Liver (tissue), 9 donors: ENCODE data around the gene TWF2. TPM values are rescaled to one million over a fixed set of nuclear protein-coding genes. Genes with fewer than 3 reads are reported as not detected.
A peak's percentile ranks its signal among the peaks of the same experiment; 100 is the strongest.

Source experiments
- DNase-seq: peaks from one replicate; pipeline ENCODE4 v3.0.0-alpha.2; 2017; ENCODE audit warnings: low spot score
- H3K27ac ChIP-seq, 2 donors: one replicate each; pipeline ENCODE4 v1.7.0; 2013; ENCODE audit warnings: inconsistent platforms in 2 of 2, low read length in 2 of 2, control low read depth in 1 of 2, low read depth in 1 of 2, mild to moderate bottlenecking in 1 of 2
- H3K27me3 ChIP-seq, 4 donors: one replicate each; pipeline versions ENCODE4 v1.6.1 to v1.7.0; 2013; ENCODE audit warnings: low read length in 3 of 4, inconsistent platforms in 1 of 4, mild to moderate bottlenecking in 1 of 4, moderate library complexity in 1 of 4; ENCODE audit not compliant: control insufficient read depth in 4 of 4, insufficient read depth in 4 of 4
- H3K36me3 ChIP-seq, 4 donors: one replicate each; pipeline versions ENCODE4 v1.6.1 to v1.7.0; 2013; ENCODE audit warnings: low read length in 3 of 4, mild to moderate bottlenecking in 3 of 4, low read depth in 1 of 4, moderate library complexity in 1 of 4; ENCODE audit not compliant: control insufficient read depth in 4 of 4, insufficient read depth in 3 of 4
- H3K4me1 ChIP-seq, 4 donors: one replicate each; pipeline versions ENCODE4 v1.6.1 to v1.7.0; 2013; ENCODE audit warnings: low read length in 3 of 4, mild to moderate bottlenecking in 3 of 4, moderate library complexity in 1 of 4; ENCODE audit not compliant: control insufficient read depth in 4 of 4, insufficient read depth in 4 of 4
- H3K4me3 ChIP-seq, 3 donors: one replicate each; pipeline versions ENCODE4 v1.6.1 to v1.7.0; 2013; ENCODE audit warnings: low read length in 3 of 3, control low read depth in 1 of 3, low read depth in 1 of 3, mild to moderate bottlenecking in 1 of 3
- H3K9ac ChIP-seq, 2 donors: one replicate each; pipeline ENCODE4 v1.7.0; 2013; ENCODE audit warnings: low read length in 2 of 2, mild to moderate bottlenecking in 2 of 2, moderate library complexity in 2 of 2, control low read depth in 1 of 2, low read depth in 1 of 2
- H3K9me3 ChIP-seq, 4 donors: one replicate each; pipeline versions ENCODE4 v1.6.1 to v1.7.0; 2013; ENCODE audit warnings: low read length in 3 of 4; ENCODE audit not compliant: control insufficient read depth in 4 of 4
- CTCF ChIP-seq: fragments of 150-350 bp; IDR thresholded peaks from 2 replicates; pipeline ENCODE4 v1.5.1; 2017; ENCODE audit warnings: improper control_type of control experiment, low read depth, low read length; ENCODE audit not compliant: missing input control
- HNF4A ChIP-seq, 2 donors: conservative IDR thresholded peaks; 2 replicates each; pipeline ENCODE4 v1.6.1; 2016; ENCODE audit warnings: antibody characterized with exemption in 2 of 2, mild to moderate bottlenecking in 2 of 2
- JUND ChIP-seq, 2 donors: IDR thresholded peaks; 2 replicates each; pipeline ENCODE4 v1.6.1; 2016; ENCODE audit warnings: antibody characterized with exemption in 2 of 2
- MAX ChIP-seq: IDR thresholded peaks from 2 replicates; pipeline ENCODE4 v1.6.1; 2016; ENCODE audit warnings: antibody characterized with exemption
- RAD21 ChIP-seq, 2 donors: IDR thresholded peaks; 2 replicates each; pipeline ENCODE4 v1.6.1; 2016; ENCODE audit warnings: antibody characterized with exemption in 2 of 2, mild to moderate bottlenecking in 2 of 2
- REST ChIP-seq: IDR thresholded peaks from 2 replicates; pipeline ENCODE4 v1.6.1; 2016; ENCODE audit warnings: antibody characterized with exemption, mild to moderate bottlenecking
- RXRA ChIP-seq, 2 donors: IDR thresholded peaks; 2 replicates each; pipeline ENCODE4 v1.6.1; 2017 to 2018; ENCODE audit warnings: antibody characterized with exemption in 2 of 2, mild to moderate bottlenecking in 1 of 2
- TAF1 ChIP-seq: conservative IDR thresholded peaks from 2 replicates; pipeline ENCODE4 v1.6.1; 2016; ENCODE audit warnings: antibody characterized with exemption, mild to moderate bottlenecking
- YY1 ChIP-seq: IDR thresholded peaks from 2 replicates; pipeline ENCODE4 v1.6.1; 2016; ENCODE audit warnings: antibody characterized with exemption, mild to moderate bottlenecking
- WGBS: extraction: QIAGEN DNeasy Blood & Tissue Kit; methylation state at CpG from one replicate; pipeline ENCODE4 v1.1.7; 2013; 5-methylcytosine and 5-hydroxymethylcytosine counted together
- polyA plus RNA-seq, 2 donors: library from polyadenylated mRNA; stranded (reverse) in 1 of 2; unstranded in 1 of 2; fragments of 200-250 nt in 1 of 2; fragments of >200 nt in 1 of 2; fragmentation: Nextera tagmentation in 1 of 2; extraction: Ambion mirVana in 1 of 2; gene quantifications; one replicate each; pipeline versions ENCODE4 v1.2.1 to v1.2.3, GENCODE V29; 2013 to 2015
- total RNA-seq, 2 donors: library from RNA; depleted of rRNA; stranded (reverse); fragments of >200 nt; gene quantifications; one replicate each; pipeline ENCODE4 v1.2.3, GENCODE V29; 2014
- donor health status: healthy.
- donor health status: healthy.
- donor health status: healthy.
- donor health status: healthy.
- donor health status: healthy.

TWF2 gene
- total and polyA plus RNA-seq, 4 donors: 12.0 to 26.3 (median 17.6) TPM

GRCh38 chr3:52278510-52279069 lies 39.6 kb upstream of the TWF2 start, which contains the start of gene WDR82:
Gene WDR82 (minus strand): TSS chr3:52278649. CDS start chr3:52278361, 288 bp downstream.
- Histone ChIP-seq H3K27me3 (no peaks in the 10 kb centered on the region), H3K36me3 (peaks cover 0 to 4% (median under 1%) of the 10 kb centered on the region in 4 donors), H3K4me3 (peak within 1 kb of the TSS; percentile 81 to 99 (median 82)), H3K4me1 (peaks cover 4 to 52% (median 39%) of the 10 kb centered on the region in 4 donors), H3K27ac (peak within 1 kb of the TSS; percentile 93 to 99), H3K9ac (peak within 1 kb of the TSS; percentile 94 to 99), H3K9me3 (no peaks in the 10 kb centered on the region)
- TF ChIP-seq RAD21 (IDR thresholded peaks at IDR 0.05): peak; percentile 16 to 44
- peak; percentile 98 for TF ChIP-seq YY1
- peak; percentile 20 for TF ChIP-seq REST
- TF ChIP-seq HNF4A (conservative IDR thresholded peaks at IDR 0.05): no peak
- peak; percentile 6 to 26 for TF ChIP-seq RXRA (IDR thresholded peaks at IDR 0.05)
- no peak for TF ChIP-seq MAX
- TF ChIP-seq JUND (IDR thresholded peaks at IDR 0.05): peak in 1 of 2 donors; percentile 31
- TF ChIP-seq CTCF: peak; percentile 23
- under 1% methylated on average over 58 of the region's 58 CpGs for WGBS
- peak; percentile 99 for DNase-seq

GRCh38 chr3:52277972-52278509 lies 39.1 kb upstream of the TWF2 start:
- Histone ChIP-seq H3K9me3 (no peaks in the 10 kb centered on the region), H3K9ac (peak overlapping the region; percentile 92 to 99), H3K27ac (peak overlapping the region; percentile 93 to 99), H3K4me3 (peak overlapping the region; percentile 81 to 99 (median 82)), H3K36me3 (peaks cover 0 to 4% (median under 1%) of the 10 kb centered on the region in 4 donors), H3K4me1 (peaks cover 4 to 47% (median 35%) of the 10 kb centered on the region in 4 donors), H3K27me3 (no peaks in the 10 kb centered on the region)
- under 1% methylated on average over 54 of the region's 54 CpGs for WGBS
- DNase-seq: no peak
- TF ChIP-seq CTCF (peak; percentile 14), RXRA (IDR thresholded peaks at IDR 0.05) (no peak), TAF1 (peak; percentile 13)
